Heart right ventricle (tissue), 16 donors: ENCODE measurements around the gene FCHSD2. TPM values are rescaled to one million over a fixed set of nuclear protein-coding genes. Genes with fewer than 3 reads are reported as not detected.
"Not testable (repeated sequence)": the region's sequence is repeated elsewhere in the genome, so short reads cannot be mapped to it uniquely, and the experiment has no call there.

Source experiments
- ATAC-seq, 8 donors: fragments of 200-7000 bp; cut with Tn5 transposase; one replicate each; pipeline ENCODE4 v1.9.1; 2020; ENCODE audit warnings: mild to moderate bottlenecking in 8 of 8, moderate library complexity in 8 of 8, moderate number of reproducible peaks in 1 of 8
- DNase-seq, 2 donors: peaks; one replicate each; pipeline ENCODE4 v3.0.0-alpha.2; 2020
- H3K27ac ChIP-seq, 10 donors: fragments of 200-600 bp; sonication (generic) in 2 of 10; one replicate each; pipeline versions ENCODE4 v1.5.0 to v1.8.0; 2020 to 2022; ENCODE audit warnings: mild to moderate bottlenecking in 3 of 10
- H3K27me3 ChIP-seq, 7 donors: fragments of 200-600 bp; one replicate each; pipeline ENCODE4 v1.8.0; 2021 to 2022; ENCODE audit warnings: mild to moderate bottlenecking in 2 of 7
- H3K36me3 ChIP-seq, 9 donors: fragments of 200-600 bp; sonication (generic) in 1 of 9; one replicate each; pipeline versions ENCODE4 v1.5.0 to v1.8.0; 2020 to 2022; ENCODE audit warnings: mild to moderate bottlenecking in 2 of 9
- H3K4me1 ChIP-seq, 9 donors: fragments of 200-600 bp; sonication (generic) in 1 of 9; one replicate each; pipeline versions ENCODE4 v1.5.0 to v1.8.0; 2020 to 2022; ENCODE audit warnings: mild to moderate bottlenecking in 4 of 9
- H3K4me3 ChIP-seq, 10 donors: fragments of 200-600 bp; sonication (generic) in 2 of 10; one replicate each; pipeline versions ENCODE4 v1.5.0 to v1.8.0; 2020 to 2022; ENCODE audit warnings: mild to moderate bottlenecking in 7 of 10, moderate library complexity in 2 of 10
- H3K9me3 ChIP-seq, 11 donors: fragments of 200-600 bp in 10 of 11; sonication (generic) in 2 of 11; one replicate each; pipeline versions ENCODE4 v1.5.0 to v1.8.0; 2013 to 2022; ENCODE audit warnings: mild to moderate bottlenecking in 2 of 11, control low read depth in 1 of 11, moderate library complexity in 1 of 11
- WGBS, 2 donors: extraction: QIAGEN DNeasy Blood & Tissue Kit; methylation state at CpG; one replicate each; pipeline ENCODE4 v1.1.7; 2013; ENCODE audit warnings: inconsistent platforms in 1 of 2; 5-methylcytosine and 5-hydroxymethylcytosine counted together
- intact Hi-C, 10 donors: fragments of 100-400 bp; cut with DNase I; formaldehyde crosslinking; loops; one replicate each; pipeline versions ENCODE4 v1.11.1 to v1.14.2; 2022
- polyA plus RNA-seq, 2 donors: library from polyadenylated mRNA; stranded (reverse); fragments of 200-250 nt; gene quantifications; one replicate each; pipeline ENCODE4 v1.2.3, GENCODE V29; 2013
- total RNA-seq, 10 donors: library from RNA; stranded (reverse); fragmentation: NEBNext Ultra II Directional in 3 of 10; extraction: Animal tissue kit (Norgen Biotek cat#: 25700) in 3 of 10; gene quantifications; one replicate each; pipeline versions ENCODE4 v1.2.1 to v1.2.4, GENCODE V29; 2021 to 2023
- TF ChIP-seq, protein P1 (sequence below), 9 donors: fragments of 200-600 bp; sonication (generic) in 2 of 9; IDR thresholded peaks; one replicate each; pipeline versions ENCODE4 v1.5.0 to v1.8.0; 2021 to 2022; ENCODE audit warnings: antibody characterized with exemption in 9 of 9, mild to moderate bottlenecking in 5 of 9, moderate library complexity in 1 of 9
- donor health status: Arrhythmogenic right ventricular cardiomyopathy.
- donor health status: ischemic (EF 13 %, LVEDD 7.1; RV severe dilation, severe dysfunction).
- donor health status: healthy with polysubstance abuse.
- donor health status: DM: no; HTN: yes; CAD: no.
- donor health status: DM: no; HTN: no; CAD: no.
- donor health status: ischemic (EF 25% LVEDD 6.9; RV normal size, moderate dysfunction).
- donor health status: ischemic (EF 25% LVEDD 5.7; RV mildly dilated, moderate dysfunction).
- donor health status: healthy.
- donor health status: DM: yes; HTN: yes; CAD: no.
- donor health status: Ischemic cardiomyopathy.
- donor health status: ischemic (EF 35%, LVEDD 5.7; RV mildly dilated, moderate dysfunction).
- donor health status: nonischemic (EF 11% LVEDD 7.7; RV severe dilation, severe dysfunction).
- donor health status: DM: yes; HTN: yes; CAD: no.
- donor health status: PGD.
- donor health status: ischemic (EF 29% LVEDD 5.4; RV normal size, mild dysfunction).
- donor health status: nonischemic (EF 23%, LVEDD 6.1; RV moderate dilation, normal function).

Gene FCHSD2
- total and polyA plus RNA-seq, 12 donors, result 16.1 to 48.4 (median 37.5) TPM

DNA sequence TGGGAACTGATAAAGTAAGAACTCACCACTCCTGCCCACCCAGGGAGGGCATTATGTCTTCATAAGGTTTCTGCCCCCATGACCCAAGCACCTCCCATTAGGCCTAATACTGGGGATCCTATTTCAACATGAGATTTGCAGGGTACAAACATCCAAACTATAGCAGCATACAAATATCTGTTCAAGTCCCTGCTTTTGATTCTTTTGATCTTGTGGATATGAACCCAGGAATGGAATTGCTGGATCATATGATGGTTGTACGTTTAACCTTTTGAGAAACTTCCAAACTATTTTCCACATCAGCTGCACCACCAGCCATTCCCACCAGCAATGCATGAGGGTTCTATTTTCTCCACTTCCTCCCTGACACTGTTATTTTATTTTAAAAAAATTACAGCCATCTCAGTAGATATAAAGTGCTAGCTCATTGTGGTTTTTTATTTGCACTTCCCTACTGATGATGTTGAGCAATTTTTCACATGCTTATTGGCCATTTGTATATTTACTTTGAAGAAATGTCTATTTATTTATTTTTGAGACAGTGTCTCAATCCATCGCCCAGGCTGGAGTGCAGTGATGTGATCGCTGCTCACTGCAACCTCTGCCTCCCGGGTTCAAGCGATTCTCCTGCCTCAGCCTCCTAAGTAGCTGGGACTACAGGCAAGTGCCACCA is 335.0 kb downstream of the FCHSD2 start:
- H3K27ac ChIP-seq, result peak overlapping the region in 3 of 10 donors; percentile 30 to 99 (median 54)
- intact Hi-C loops, result no loop called here

GRCh38 chr11:72806378-72806777 is 335.7 kb downstream of the FCHSD2 start:
- H3K4me1 ChIP-seq, result peaks cover 0 to 58% (median 0%) of the 10 kb centered on the region in 9 donors
- H3K9me3 ChIP-seq, DNase-seq, ATAC-seq, intact Hi-C loops, H3K27me3 ChIP-seq, H3K4me3 ChIP-seq: not testable (repeated sequence)
- H3K27ac ChIP-seq, result peak overlapping the region in 1 of 10 donors; percentile 99
- peaks cover 0 to 30% (median 0%) of the 10 kb centered on the region in 9 donors for H3K36me3 ChIP-seq
- WGBS, 2 donors, result 95 to 100% methylated on average over 1 of the region's 1 CpG

More for the DNA sequence above, 335.0 kb downstream of the FCHSD2 start:
- TF ChIP-seq, protein P1, sequence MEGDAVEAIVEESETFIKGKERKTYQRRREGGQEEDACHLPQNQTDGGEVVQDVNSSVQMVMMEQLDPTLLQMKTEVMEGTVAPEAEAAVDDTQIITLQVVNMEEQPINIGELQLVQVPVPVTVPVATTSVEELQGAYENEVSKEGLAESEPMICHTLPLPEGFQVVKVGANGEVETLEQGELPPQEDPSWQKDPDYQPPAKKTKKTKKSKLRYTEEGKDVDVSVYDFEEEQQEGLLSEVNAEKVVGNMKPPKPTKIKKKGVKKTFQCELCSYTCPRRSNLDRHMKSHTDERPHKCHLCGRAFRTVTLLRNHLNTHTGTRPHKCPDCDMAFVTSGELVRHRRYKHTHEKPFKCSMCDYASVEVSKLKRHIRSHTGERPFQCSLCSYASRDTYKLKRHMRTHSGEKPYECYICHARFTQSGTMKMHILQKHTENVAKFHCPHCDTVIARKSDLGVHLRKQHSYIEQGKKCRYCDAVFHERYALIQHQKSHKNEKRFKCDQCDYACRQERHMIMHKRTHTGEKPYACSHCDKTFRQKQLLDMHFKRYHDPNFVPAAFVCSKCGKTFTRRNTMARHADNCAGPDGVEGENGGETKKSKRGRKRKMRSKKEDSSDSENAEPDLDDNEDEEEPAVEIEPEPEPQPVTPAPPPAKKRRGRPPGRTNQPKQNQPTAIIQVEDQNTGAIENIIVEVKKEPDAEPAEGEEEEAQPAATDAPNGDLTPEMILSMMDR (IDR thresholded peaks at IDR 0.05), result no peak
- ATAC-seq (peak in 6 of 8 donors; percentile 41 to 64 (median 55)), DNase-seq (no peak)
- WGBS, 2 donors, result 84 to 89% methylated on average over 5 of the region's 5 CpGs
- Histone ChIP-seq H3K27me3 (no peaks in the 10 kb centered on the region), H3K9me3 (no peaks in the 10 kb centered on the region), H3K4me1 (peaks cover 0 to 66% (median 1%) of the 10 kb centered on the region in 9 donors), H3K36me3 (peaks cover 0 to 30% (median 0%) of the 10 kb centered on the region in 9 donors), H3K4me3 (peak overlapping the region in 1 of 10 donors; percentile 5)

DNA sequence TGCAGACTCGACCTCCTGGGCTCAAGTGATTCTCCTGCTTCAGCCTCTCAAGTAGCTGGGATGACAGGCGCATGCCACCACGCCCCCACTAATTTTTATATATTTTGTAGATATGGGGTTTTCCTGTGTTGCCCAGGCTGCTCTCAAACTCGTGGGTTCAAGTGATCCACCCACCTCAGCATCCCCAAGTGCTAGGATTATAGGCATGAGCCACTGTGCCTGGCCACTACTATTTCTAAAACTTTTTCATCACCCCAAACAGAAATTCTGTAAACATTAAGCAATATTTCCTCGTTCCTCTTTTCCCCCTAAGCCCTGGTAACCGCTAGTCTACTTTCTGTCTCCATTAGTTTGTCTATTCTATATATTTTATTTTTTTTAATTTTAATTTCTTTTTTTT is 336.9 kb downstream of the FCHSD2 start:
- H3K27ac ChIP-seq, result peak overlapping the region in 1 of 10 donors; percentile 99
- peaks cover 0 to 22% (median 0%) of the 10 kb centered on the region in 9 donors for H3K36me3 ChIP-seq
- TF ChIP-seq, protein P1 (IDR thresholded peaks at IDR 0.05), result no peak
- 83 to 88% methylated on average over 6 of the region's 6 CpGs for WGBS, 2 donors
- H3K4me1 ChIP-seq, result peaks cover 0 to 53% (median 0%) of the 10 kb centered on the region in 9 donors
- ATAC-seq (no peak), DNase-seq (no peak)
- H3K27me3 ChIP-seq, result no peaks in the 10 kb centered on the region
- intact Hi-C loops, result no loop called here
- H3K9me3 ChIP-seq, result no peaks in the 10 kb centered on the region
- H3K4me3 ChIP-seq, result no peak overlapping the region

DNA sequence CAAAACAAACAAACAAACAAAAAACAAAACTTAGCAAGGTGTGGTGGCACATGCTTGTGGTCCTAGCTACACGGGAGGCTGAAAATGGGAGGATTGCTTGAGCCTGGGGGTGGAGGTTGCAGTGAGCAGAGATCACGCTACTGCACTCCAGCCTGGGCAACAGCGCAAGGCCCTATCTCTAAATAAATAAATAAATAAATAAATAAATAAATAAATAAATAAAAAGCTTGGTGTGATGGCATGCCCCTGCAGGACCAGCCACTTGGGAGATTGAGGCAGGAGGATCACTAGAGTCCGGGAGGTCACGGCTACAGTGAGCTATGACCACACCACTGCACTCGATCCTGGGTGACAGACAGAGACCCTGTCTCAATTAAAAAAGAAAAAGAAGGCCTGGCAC is 339.3 kb downstream of the FCHSD2 start:
- WGBS, 2 donors, result 90 to 95% methylated on average over 6 of the region's 6 CpGs
- intact Hi-C loops, result no loop called here
- no peaks in the 10 kb centered on the region for H3K36me3 ChIP-seq
- H3K27ac ChIP-seq, result no peak overlapping the region
- H3K27me3 ChIP-seq, result no peaks in the 10 kb centered on the region
- ATAC-seq (no peak), DNase-seq (no peak)
- TF ChIP-seq, protein P1 (IDR thresholded peaks at IDR 0.05), result no peak
- H3K4me3 ChIP-seq, result no peak overlapping the region
- peaks cover 0 to 30% (median 0%) of the 10 kb centered on the region in 9 donors for H3K4me1 ChIP-seq
- H3K9me3 ChIP-seq, result no peaks in the 10 kb centered on the region

DNA sequence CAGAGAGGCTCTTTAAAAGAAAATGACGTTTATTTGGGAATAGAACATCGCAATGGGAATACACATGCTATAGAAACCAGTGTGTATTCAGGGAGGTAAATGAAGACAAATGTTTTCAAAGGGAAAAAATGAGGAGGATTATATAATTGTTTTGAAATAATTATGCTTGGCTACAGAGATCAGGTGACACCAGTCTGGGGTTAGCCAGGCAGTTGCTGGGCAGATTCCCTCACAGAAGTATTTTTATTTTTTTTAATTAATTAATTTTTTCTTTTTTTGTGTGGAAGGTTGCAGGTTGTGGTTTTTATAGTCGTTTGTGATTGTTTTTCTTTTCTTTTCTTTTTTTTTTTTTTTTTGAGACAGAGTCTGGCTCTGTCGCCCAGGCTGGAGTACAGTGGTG is 342.7 kb downstream of the FCHSD2 start:
- Histone ChIP-seq H3K9me3 (no peaks in the 10 kb centered on the region), H3K4me1 (peaks cover 0 to 7% (median 3%) of the 10 kb centered on the region in 9 donors), H3K27me3 (no peaks in the 10 kb centered on the region), H3K4me3 (no peak overlapping the region), H3K27ac (no peak overlapping the region), H3K36me3 (no peaks in the 10 kb centered on the region)
- ATAC-seq, result no peak
- no peak for DNase-seq
- 73 to 74% methylated on average over 4 of the region's 4 CpGs for WGBS, 2 donors
- TF ChIP-seq, protein P1 (IDR thresholded peaks at IDR 0.05), result no peak
- intact Hi-C loops, result loop anchor here in 1 of 10 donors (10.0 kb wide), 1 partner anchor 215 kb away; no protein-coding TSS in a partner anchor
